Transverse colon (tissue), 4 donors: ENCODE measurements around the gene CCNH. TPM values are rescaled to one million over a fixed set of nuclear protein-coding genes. Genes with fewer than 3 reads are reported as not detected.

Experiments used
- DNase-seq: peaks from one replicate; pipeline ENCODE4 v3.0.0-alpha.2; 2019
- H3K27ac ChIP-seq, 4 donors: fragments of 200-600 bp; sonication (generic); 2 replicates each; pipeline ENCODE4 v1.5.1; 2016 to 2018; ENCODE audit warnings: inconsistent platforms in 4 of 4
- H3K27me3 ChIP-seq: fragments of 200-600 bp; sonication (generic); 2 replicates; pipeline ENCODE4 v1.5.1; 2017; ENCODE audit warnings: inconsistent platforms
- H3K36me3 ChIP-seq, 4 donors: fragments of 200-600 bp; sonication (generic); 2 replicates each; pipeline ENCODE4 v1.5.1; 2017 to 2019; ENCODE audit warnings: inconsistent platforms in 4 of 4
- H3K4me1 ChIP-seq, 4 donors: fragments of 200-600 bp; sonication (generic); 2 replicates each; pipeline ENCODE4 v1.5.1; 2017 to 2020; ENCODE audit warnings: inconsistent platforms in 4 of 4
- H3K4me3 ChIP-seq, 4 donors: fragments of 200-600 bp; sonication (generic); 1 replicate in 1 of 4; 2 replicates in 3 of 4; pipeline versions ENCODE4 v1.5.1 to v1.6.1; 2017 to 2019; ENCODE audit warnings: inconsistent platforms in 4 of 4
- H3K9me3 ChIP-seq, 2 donors: fragments of 200-600 bp; sonication (generic); 2 replicates each; pipeline ENCODE4 v1.5.1; 2017 to 2019; ENCODE audit warnings: inconsistent platforms in 2 of 2
- EP300 ChIP-seq: sonication (generic); formaldehyde crosslinking; IDR thresholded peaks from one replicate; pipeline ENCODE4 v1.6.1; 2017; ENCODE audit warnings: antibody characterized with exemption, low read depth
- POLR2A ChIP-seq: fragments of 450-650 bp; IDR thresholded peaks from one replicate; pipeline ENCODE4 v1.6.1; 2016; ENCODE audit warnings: antibody characterized with exemption, mild to moderate bottlenecking, moderate library complexity
- POLR2AphosphoS5 ChIP-seq, 3 donors: sonication (generic); formaldehyde crosslinking; IDR thresholded peaks; one replicate each; pipeline ENCODE4 v1.6.1; 2016; ENCODE audit warnings: antibody characterized with exemption in 3 of 3
- WGBS, 2 donors: methylation state at CpG; one replicate each; pipeline ENCODE4 v1.1.5; 2018; ENCODE audit warnings: low coverage in 1 of 2; 5-methylcytosine and 5-hydroxymethylcytosine counted together
- in situ Hi-C, 4 donors: fragments of 200-750 bp; cut with MboI; loops; one replicate each; pipeline versions ENCODE4 v1.15.0 to v1.15.1; 2017; ENCODE audit warnings: low sequenced_read_pairs in 3 of 4, low pct_ligation_motif_present in 1 of 4, low pct_unique_long_range_greater_than_20kb in 1 of 4
- intact Hi-C: fragments of 100-400 bp; cut with DNase I; formaldehyde crosslinking; loops from one replicate; pipeline ENCODE4 v1.15.1; 2023; ENCODE audit warnings: low total_unique reads
- total RNA-seq, 4 donors: library from RNA; depleted of rRNA; stranded (reverse); fragments of >200 nt; gene quantifications; one replicate each; pipeline ENCODE4 v1.1.0, GENCODE V29; 2016
- TF ChIP-seq, protein P1 (sequence below), 5 experiments: fragments of 200-600 bp in 3 of 5; fragments of 450-650 bp in 2 of 5; sonication (generic) in 3 of 5; IDR thresholded peaks; 1 replicate in 2 of 5; 2 replicates in 3 of 5; pipeline ENCODE4 v1.5.1; 2016 to 2017; ENCODE audit warnings: antibody characterized with exemption in 5 of 5, inconsistent platforms in 3 of 5, mild to moderate bottlenecking in 2 of 5, moderate library complexity in 1 of 5

CCNH gene
- total RNA-seq, 4 donors from 2014 or later, result 23.9 to 163 (median 68.3) TPM

DNA sequence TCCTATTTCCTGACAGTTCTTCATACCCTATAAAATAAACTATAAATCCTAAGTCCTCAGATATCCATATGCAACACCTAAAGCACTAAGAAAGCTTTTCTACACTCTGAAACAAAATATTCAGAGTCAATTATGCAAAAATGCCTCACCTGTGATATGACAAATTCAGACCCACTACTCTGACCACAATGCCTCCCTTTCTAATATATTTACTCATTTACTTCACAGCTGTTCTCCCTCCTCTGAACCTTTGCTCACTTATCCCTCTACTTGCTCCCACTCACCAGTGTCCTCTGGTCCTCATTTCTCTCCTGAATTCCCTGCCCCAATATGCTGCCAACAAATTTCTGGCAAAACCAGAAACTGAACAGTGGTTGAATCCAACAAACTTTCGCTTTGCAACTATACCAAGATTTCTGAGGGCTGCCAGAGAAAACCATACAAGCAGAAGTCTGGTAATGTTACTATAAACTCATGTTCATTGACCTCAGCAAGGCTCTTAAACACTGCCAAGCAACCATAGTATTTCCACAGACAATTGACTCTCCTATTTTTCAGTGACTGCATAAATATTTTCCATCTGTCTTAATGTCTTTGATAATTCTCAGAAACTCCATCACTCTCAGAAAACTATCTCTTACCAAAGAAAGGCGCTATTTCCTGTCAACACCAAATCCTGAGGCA, 7.1 kb downstream of the CCNH start:
- TF ChIP-seq POLR2AphosphoS5 (IDR thresholded peaks at IDR 0.05), result no peak
- no peak for TF ChIP-seq POLR2A
- no peak for TF ChIP-seq EP300
- TF ChIP-seq, protein P1, sequence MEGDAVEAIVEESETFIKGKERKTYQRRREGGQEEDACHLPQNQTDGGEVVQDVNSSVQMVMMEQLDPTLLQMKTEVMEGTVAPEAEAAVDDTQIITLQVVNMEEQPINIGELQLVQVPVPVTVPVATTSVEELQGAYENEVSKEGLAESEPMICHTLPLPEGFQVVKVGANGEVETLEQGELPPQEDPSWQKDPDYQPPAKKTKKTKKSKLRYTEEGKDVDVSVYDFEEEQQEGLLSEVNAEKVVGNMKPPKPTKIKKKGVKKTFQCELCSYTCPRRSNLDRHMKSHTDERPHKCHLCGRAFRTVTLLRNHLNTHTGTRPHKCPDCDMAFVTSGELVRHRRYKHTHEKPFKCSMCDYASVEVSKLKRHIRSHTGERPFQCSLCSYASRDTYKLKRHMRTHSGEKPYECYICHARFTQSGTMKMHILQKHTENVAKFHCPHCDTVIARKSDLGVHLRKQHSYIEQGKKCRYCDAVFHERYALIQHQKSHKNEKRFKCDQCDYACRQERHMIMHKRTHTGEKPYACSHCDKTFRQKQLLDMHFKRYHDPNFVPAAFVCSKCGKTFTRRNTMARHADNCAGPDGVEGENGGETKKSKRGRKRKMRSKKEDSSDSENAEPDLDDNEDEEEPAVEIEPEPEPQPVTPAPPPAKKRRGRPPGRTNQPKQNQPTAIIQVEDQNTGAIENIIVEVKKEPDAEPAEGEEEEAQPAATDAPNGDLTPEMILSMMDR (IDR thresholded peaks at IDR 0.05), result no peak
- Histone ChIP-seq H3K27ac (no peak overlapping the region), H3K4me3 (no peak overlapping the region), H3K4me1 (peaks cover 0 to 13% (median 1%) of the 10 kb centered on the region in 4 donors), H3K27me3 (no peaks in the 10 kb centered on the region), H3K9me3 (no peaks in the 10 kb centered on the region), H3K36me3 (peaks cover 0 to 69% (median 20%) of the 10 kb centered on the region in 4 donors)
- in situ Hi-C loops, result loop anchor here in 3 of 4 donors (25.0 kb wide), 3 partner anchors 343 to 1282 kb away; partner anchors contain the start of gene COX7C (in 1 of the 3)
- no peak for DNase-seq
- intact Hi-C loops, result no loop called here
- WGBS, 2 donors, result 89 to 93% methylated on average over 2 of the region's 2 CpGs

DNA sequence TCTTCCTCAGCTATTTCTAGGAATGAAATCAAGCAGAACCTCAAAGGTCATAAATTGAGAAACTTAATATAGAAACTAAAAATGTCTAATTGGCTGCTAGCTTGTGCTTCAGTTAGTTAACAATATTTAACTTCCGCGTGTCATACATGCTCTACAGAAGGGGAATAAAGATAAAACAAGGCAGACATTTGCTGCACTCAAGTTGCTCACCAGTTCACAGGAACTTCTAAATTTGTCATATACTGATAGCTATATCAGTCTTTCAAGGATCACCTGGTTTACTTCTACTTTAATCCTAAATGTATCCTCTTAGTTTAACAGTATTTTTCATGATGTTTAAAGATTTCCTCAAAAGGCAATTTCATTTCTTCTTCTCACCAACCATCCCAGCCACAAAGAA, 8.4 kb downstream of the CCNH start:
- no peaks in the 10 kb centered on the region for H3K9me3 ChIP-seq
- DNase-seq, result no peak
- in situ Hi-C loops, result loop anchor here in 3 of 4 donors (25.0 kb wide), 3 partner anchors 342 to 1283 kb away; partner anchors contain the start of gene COX7C (in 1 of the 3)
- intact Hi-C loops, result no loop called here
- H3K36me3 ChIP-seq, result peaks cover 0 to 70% (median 23%) of the 10 kb centered on the region in 4 donors
- 89 to 94% methylated on average over 2 of the region's 2 CpGs for WGBS, 2 donors
- peaks cover 0 to 17% (median 1%) of the 10 kb centered on the region in 4 donors for H3K4me1 ChIP-seq
- no peak overlapping the region for H3K4me3 ChIP-seq
- TF ChIP-seq POLR2A (no peak), POLR2AphosphoS5 (IDR thresholded peaks at IDR 0.05) (no peak), EP300 (no peak)
- TF ChIP-seq, protein P1 (IDR thresholded peaks at IDR 0.05), result no peak
- no peaks in the 10 kb centered on the region for H3K27me3 ChIP-seq
- H3K27ac ChIP-seq, result no peak overlapping the region

- 86 to 95% methylated on average over 3 of the region's 3 CpGs for WGBS, 2 donors
- TF ChIP-seq, protein P1 (IDR thresholded peaks at IDR 0.05), result no peak
- TF ChIP-seq POLR2A, result no peak
- TF ChIP-seq EP300, result no peak
- TF ChIP-seq POLR2AphosphoS5 (IDR thresholded peaks at IDR 0.05), result no peak
- in situ Hi-C loops (loop anchor here in 3 of 4 donors (25.0 kb wide), 3 partner anchors 342 to 1283 kb away; partner anchors contain the start of gene COX7C (in 1 of the 3)), intact Hi-C loops (no loop called here)
- peaks cover 0 to 14% (median 1%) of the 10 kb centered on the region in 4 donors for H3K4me1 ChIP-seq
- no peak for DNase-seq
- no peaks in the 10 kb centered on the region for H3K27me3 ChIP-seq
- H3K9me3 ChIP-seq, result no peaks in the 10 kb centered on the region
- no peak overlapping the region for H3K27ac ChIP-seq
- peaks cover 0 to 67% (median 25%) of the 10 kb centered on the region in 4 donors for H3K36me3 ChIP-seq
- H3K4me3 ChIP-seq, result no peak overlapping the region
These were observed 8.8 kb downstream of the CCNH start for GRCh38 chr5:87403899-87404298.

- WGBS, 2 donors, result 91% methylated on average over 3 of the region's 3 CpGs; no CpG with 5 or more reads in 1 of the 2 donors
- Histone ChIP-seq H3K36me3 (peaks cover 0 to 67% (median 26%) of the 10 kb centered on the region in 4 donors), H3K4me3 (no peak overlapping the region), H3K9me3 (no peaks in the 10 kb centered on the region), H3K27ac (no peak overlapping the region), H3K27me3 (no peaks in the 10 kb centered on the region), H3K4me1 (peaks cover 0 to 10% (median 1%) of the 10 kb centered on the region in 4 donors)
- TF ChIP-seq, protein P1 (IDR thresholded peaks at IDR 0.05), result no peak
- no peak for TF ChIP-seq POLR2A
- TF ChIP-seq EP300, result no peak
- TF ChIP-seq POLR2AphosphoS5 (IDR thresholded peaks at IDR 0.05), result no peak
- in situ Hi-C loops, result loop anchor here in 3 of 4 donors (25.0 kb wide), 3 partner anchors 341 to 1284 kb away; partner anchors contain the start of gene COX7C (in 1 of the 3)
- intact Hi-C loops, result no loop called here
- DNase-seq, result no peak
These were observed 9.3 kb downstream of the CCNH start for GRCh38 chr5:87403409-87403808.
